SKM-1 (cell line): ENCODE data around the gene H2BK1.

ENCODE experiments used
- DNase-seq: peaks from one replicate; lab custom pipeline; 2025; ENCODE audit not compliant: unreplicated experiment; lab: John Stamatoyannopoulos, UW

The H2BK1 gene

GRCh38 chr7:151179946-151180345, 30.3 kb downstream of the H2BK1 start:
- no peak for DNase-seq

GRCh38 chr7:151179287-151179860, 30.9 kb downstream of the H2BK1 start:
- no peak for DNase-seq

GRCh38 chr7:151178831-151179230, 31.5 kb downstream of the H2BK1 start:
- DNase-seq = no peak

DNA sequence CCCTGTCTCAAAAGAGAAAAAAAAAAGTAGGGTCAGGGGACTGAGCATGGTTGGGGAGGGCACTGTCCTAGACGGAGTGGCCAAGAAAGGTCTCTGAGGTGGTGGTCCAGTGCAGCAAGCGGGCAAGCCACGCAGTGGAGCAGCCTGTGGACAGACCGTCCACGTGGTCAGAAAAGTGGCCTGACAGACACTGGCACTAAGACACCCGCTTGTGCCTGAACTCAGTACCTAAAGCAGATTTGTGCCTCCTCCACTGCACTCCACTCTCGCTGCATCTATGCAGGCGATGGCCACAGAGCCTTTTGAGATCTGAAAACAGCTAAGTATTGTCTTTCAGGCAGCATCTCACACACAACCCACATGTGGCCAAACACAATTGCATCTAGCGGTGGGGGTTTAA, 32.1 kb downstream of the H2BK1 start:
- no peak for DNase-seq

DNA sequence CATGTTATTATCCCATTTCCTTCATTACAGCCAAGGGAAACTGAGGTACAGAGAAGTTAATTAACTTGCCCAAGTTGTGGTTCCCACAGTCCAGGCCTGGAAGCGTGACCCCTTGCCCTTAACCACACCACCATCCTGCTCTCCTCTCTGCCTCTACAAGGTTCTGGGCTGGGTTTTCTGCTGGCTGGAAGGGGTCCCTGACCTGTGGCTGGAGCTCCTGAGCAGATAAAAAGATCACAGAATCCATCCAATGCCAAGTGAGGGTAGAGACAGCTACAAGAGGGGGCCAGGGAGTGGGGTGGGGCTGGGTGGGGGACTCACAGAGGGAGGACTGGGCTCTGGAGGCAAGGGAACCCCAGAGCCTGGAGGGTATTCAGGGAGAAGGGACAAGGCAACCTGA, 33.0 kb downstream of the H2BK1 start:
- no peak for DNase-seq

DNA sequence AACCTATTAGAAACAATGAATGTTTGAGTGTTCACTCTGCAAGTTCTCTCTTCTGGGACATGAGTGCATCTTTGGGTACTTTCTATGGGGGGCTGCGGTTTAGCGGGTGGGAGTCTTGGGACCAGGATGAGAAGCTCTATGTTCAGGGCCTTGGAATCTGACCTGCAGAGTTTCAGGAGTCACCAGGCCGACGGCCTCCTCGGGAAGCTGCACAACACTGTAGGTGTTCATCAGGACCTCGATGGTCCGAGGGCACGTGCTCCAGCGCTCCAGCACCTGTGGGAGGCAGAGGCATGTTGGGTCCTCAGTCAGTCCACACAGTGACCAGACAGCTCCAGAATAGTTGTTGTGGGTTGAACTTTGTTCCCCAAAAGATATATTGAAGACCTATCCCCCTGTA, 33.9 kb downstream of the H2BK1 start:
- DNase-seq = no peak

GRCh38 chr7:151175793-151176311, 34.4 kb downstream of the H2BK1 start:
- no peak for DNase-seq

GRCh38 chr7:151175047-151175792, 35.1 kb downstream of the H2BK1 start:
- no peak for DNase-seq

DNA sequence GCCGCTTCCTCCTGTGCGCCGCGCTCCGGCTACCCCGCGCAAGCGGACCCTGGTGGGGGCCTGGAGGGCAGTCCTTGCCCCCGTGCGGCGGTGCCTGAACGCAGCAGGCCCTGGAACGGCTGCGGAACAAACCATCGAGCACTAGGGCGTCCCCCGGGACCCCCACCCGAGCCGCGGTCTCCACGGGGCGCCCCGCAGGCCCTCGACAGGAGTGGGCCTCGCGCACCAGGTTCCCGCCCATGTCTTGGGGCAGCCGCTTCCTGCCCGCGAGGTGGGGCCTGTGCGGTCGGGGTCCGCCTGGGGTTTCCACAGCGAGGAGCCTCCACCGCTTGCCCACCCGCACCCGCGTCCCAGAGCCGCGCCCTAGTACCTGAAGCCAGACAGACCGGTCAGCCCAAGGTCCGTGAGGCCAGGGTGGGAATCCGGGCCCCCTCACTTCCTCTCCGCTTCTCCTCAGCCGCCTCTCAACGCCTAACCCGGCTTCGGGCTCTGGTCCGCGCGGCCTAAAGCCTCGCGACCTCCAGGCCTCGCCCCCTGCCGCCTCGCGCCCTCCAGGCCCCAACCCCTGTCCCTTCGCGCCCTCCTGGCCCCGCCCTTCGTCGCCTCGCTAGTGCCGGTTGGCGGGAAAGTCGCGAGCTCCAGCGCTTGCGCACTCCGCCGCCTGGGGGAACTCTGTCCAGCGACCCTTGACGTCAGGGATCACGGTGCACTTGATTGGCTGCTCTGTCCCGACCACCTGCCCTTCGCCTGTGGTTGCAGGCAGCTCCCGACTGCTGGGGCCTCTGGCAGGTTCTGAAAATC, 35.8 kb downstream of the H2BK1 start:
- DNase-seq = no peak

- DNase-seq = no peak
Observed at GRCh38 chr7:151173386-151174245, 36.7 kb downstream of the H2BK1 start.

GRCh38 chr7:151172273-151173141, 37.8 kb downstream of the H2BK1 start:
- DNase-seq = peak; percentile 7

DNA sequence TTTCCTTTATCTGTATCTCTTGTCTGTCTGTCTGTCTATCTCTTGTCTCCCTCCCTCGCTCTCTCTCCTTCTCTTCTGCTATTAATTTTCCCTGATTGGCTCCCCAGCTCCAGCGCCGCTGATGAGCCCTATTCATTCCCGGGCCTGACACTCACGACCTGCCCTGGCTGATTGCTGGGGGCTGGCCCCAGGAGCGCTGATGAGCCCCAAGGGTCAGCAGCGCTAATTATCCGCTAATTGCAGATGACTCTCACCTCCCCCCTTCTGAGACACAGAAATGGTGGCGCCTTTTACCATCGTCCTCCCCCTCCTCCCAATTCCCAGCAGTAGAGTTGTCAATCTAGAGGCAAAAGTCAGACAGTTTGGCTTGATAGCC, 41.5 kb downstream of the H2BK1 start:
- DNase-seq = no peak

DNA sequence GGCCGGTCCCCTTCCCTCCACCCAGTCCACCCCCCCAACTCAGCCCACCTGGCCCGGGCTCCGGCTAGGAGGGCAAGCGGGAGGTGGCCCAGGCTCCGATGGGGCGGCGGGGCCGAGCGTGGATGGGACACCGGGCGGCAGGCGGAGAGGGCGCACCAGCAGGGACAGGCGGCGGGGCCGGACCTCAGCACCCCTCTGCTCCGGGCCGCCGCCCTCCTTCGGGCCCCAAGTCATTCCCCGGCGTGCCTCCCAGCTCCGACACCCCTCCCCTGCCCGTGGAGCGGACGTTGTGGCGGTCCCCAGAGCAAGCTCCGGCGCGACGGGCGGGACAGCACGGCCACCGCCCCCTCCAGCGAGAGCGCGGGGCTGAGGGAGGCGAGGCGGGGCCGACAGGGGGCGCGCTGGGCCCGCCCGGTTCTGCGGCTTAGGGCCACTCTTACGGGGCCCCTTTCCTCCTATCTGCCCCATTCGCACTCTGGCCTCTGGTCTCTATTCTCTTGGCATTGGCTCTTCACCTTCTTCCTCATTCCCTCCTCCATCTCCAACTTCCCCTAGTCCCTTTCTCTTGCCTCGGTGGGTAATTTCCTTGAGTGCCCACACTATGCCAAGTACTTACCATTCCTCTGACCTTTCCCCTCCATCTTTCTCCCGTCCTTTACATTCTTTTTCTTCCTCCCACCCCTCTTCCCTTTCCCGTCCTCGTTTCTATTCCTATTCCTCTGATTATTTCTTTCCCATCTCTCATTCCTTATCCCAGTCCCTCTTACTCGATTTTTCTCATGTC, 42.1 kb downstream of the H2BK1 start:
- peak; percentile 2 for DNase-seq

DNA sequence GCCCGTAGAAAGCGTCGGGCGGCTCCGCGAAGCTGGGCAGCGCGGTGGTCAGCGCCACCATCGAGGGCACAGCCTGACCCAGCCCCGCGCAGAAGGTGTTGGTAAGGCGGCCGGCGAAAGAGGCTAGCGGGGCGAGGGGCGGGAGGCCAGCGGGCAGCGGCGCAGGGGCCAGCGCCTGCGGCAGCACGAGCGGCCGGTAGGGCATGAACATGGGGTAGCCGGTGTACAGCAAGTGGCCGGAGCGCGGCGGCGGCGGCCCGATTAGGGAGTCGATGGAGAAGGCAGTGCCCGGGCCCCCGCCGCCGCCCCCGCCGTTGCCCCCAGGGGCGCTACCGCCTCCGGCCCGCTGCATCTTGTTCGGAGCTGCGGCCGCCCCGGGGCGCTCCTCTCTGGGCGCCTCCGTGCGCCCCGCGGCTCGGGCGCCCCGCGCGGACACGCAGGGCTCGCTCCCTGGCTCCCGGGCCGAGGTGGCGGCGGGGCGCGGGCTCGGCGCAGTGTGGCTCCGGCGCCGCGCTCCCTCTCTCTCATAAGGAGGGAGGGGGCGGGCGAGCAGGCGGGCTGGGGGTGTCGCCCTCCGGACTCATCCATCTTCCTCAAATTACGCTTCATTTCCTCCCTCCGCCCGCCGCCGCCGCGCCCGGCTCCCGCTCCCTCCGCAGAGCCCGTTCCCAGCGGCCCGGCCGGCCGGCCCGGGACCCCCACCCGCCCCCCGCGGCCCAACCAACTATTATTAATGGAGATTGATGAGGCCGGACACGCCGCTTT, 42.9 kb downstream of the H2BK1 start, which contains the start of gene GBX1:
Gene GBX1, minus strand, starts transcription at position 498 of the 765 bp plus-strand sequence. Its CDS starts 146 bp downstream, at position 352.
- no peak for DNase-seq

DNA sequence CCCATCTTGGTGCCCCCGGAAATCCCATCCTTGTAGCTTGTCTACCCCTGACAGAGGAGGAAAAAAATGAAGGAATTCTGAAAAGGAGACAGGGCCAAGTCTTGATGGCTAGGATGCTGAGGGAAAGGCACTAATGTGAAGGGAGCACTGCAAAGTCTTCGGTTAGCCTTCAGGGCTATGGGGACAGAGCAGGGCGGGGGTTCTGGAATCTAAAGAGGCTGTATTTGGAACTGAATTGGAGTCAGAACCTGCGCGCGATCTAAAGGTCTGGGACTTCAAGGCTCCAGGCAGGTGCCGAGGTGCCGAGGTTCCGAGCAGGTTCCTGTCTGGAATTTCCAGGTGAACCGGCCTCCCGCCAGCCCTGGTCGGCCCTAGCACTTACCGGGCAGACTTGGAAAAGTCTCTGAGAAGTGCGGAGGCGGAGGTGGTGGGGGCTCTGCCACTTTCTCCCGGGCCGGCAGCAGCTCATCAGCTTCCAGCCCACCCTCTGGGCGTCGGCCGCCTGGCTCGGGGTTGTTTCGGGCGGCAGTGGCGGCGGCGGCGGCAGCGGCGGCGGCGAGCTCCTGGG, 43.6 kb downstream of the H2BK1 start:
- DNase-seq = no peak

- no peak for DNase-seq
Observed at GRCh38 chr7:151161757-151162156, 48.5 kb downstream of the H2BK1 start.
